H1 (cell line): Measurements from ENCODE around the gene ACADM.

Experiments
- CEBPB ChIP-seq: IDR thresholded peaks from 2 replicates; pipeline ENCODE4 v1.6.1; 2012; ENCODE audit warnings: low read depth, low read length
- JUN ChIP-seq: IDR thresholded peaks from 2 replicates; pipeline ENCODE4 v1.6.1; 2011; ENCODE audit warnings: low read depth, mild to moderate bottlenecking, improper control_type of control experiment, low read length
- SUZ12 ChIP-seq: fragments of 200-600 bp; sonication (generic); IDR thresholded peaks from 2 replicates; pipeline ENCODE4 v1.6.1; 2012; ENCODE audit warnings: mild to moderate bottlenecking, inconsistent platforms, low read length, moderate library complexity, mixed read lengths
- TCF12 ChIP-seq: IDR thresholded peaks from 2 replicates; pipeline ENCODE4 v1.6.1; 2011; ENCODE audit warnings: low read depth, mild to moderate bottlenecking, low read length
- TF ChIP-seq, protein P1 (sequence below), 3 experiments: IDR thresholded peaks; 1 replicate in 2 of 3; 2 replicates in 1 of 3; pipeline versions ENCODE4 v1.5.1 to v1.6.1; 2011; ENCODE audit warnings: low read length in 3 of 3, mild to moderate bottlenecking in 3 of 3, inconsistent platforms in 2 of 3, low read depth in 1 of 3, moderate library complexity in 1 of 3; ENCODE audit not compliant: insufficient read depth in 1 of 3; ENCODE audit errors: control extremely low read depth in 1 of 3
- TF ChIP-seq, protein P2 (sequence below): IDR thresholded peaks from 2 replicates; pipeline ENCODE4 v1.6.1; 2012; ENCODE audit warnings: inconsistent platforms

DNA sequence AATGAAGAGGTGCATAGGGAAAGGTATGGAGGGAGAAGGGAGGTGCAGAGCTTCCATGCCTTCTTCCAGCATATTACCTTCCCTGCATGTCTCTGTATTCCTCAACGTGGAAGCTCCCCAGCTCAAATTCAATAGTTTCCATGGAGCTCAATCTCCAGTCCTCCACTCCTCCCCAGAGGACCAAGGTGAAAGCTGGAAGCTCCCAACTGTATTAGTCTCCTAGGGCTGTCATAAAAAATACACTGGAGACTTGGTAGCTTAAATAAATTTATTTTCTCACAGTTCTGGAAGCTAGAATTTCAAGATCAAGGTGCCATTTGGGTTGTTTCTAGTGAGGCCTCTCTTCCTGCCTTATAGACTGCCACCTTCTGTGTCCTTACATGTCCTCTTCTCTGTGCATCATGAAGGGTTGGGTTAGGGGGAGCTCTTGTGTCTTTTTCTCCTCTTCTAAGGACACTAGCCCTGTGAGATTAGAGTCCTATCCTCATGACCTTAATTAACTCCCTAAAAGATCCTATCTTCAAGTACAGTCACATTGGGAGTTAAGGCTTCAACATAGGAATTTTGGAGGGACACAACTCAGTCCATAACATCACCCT lies 39.6 kb downstream of the ACADM start:
- TF ChIP-seq, protein P1, sequence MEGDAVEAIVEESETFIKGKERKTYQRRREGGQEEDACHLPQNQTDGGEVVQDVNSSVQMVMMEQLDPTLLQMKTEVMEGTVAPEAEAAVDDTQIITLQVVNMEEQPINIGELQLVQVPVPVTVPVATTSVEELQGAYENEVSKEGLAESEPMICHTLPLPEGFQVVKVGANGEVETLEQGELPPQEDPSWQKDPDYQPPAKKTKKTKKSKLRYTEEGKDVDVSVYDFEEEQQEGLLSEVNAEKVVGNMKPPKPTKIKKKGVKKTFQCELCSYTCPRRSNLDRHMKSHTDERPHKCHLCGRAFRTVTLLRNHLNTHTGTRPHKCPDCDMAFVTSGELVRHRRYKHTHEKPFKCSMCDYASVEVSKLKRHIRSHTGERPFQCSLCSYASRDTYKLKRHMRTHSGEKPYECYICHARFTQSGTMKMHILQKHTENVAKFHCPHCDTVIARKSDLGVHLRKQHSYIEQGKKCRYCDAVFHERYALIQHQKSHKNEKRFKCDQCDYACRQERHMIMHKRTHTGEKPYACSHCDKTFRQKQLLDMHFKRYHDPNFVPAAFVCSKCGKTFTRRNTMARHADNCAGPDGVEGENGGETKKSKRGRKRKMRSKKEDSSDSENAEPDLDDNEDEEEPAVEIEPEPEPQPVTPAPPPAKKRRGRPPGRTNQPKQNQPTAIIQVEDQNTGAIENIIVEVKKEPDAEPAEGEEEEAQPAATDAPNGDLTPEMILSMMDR (IDR thresholded peaks at IDR 0.05; ENCODE audit: control extremely low read depth in 1 of 3, insufficient read depth in 1 of 3, low read depth in 1 of 3, low read length in 3 of 3): no peak
- no peak for TF ChIP-seq CEBPB
- TF ChIP-seq JUN: no peak
- TF ChIP-seq SUZ12: no peak
- no peak for TF ChIP-seq TCF12
- TF ChIP-seq, protein P2, sequence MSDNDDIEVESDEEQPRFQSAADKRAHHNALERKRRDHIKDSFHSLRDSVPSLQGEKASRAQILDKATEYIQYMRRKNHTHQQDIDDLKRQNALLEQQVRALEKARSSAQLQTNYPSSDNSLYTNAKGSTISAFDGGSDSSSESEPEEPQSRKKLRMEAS: no peak
